HG02938 (cell line): ENCODE data around the gene KIF12.

Source experiments
- ATAC-seq: cut with Tn5 transposase; IDR thresholded peaks from one replicate; pipeline ENCODE4 v1.9.1; 2021; ENCODE audit warnings: mild to moderate bottlenecking, moderate library complexity; ENCODE audit not compliant: unreplicated experiment

The KIF12 gene

GRCh38 chr9:114070188-114071103, 28.6 kb downstream of the KIF12 start:
- no peak for ATAC-seq

GRCh38 chr9:114069476-114070187, 29.5 kb downstream of the KIF12 start:
- no peak for ATAC-seq

GRCh38 chr9:114065304-114065703, 33.8 kb downstream of the KIF12 start:
- ATAC-seq: no peak

GRCh38 chr9:114061830-114062474, 37.1 kb downstream of the KIF12 start:
- ATAC-seq: no peak

- no peak for ATAC-seq
Observed at GRCh38 chr9:114061292-114061691, 37.8 kb downstream of the KIF12 start.

GRCh38 chr9:114060711-114061110, 38.4 kb downstream of the KIF12 start:
- no peak for ATAC-seq

GRCh38 chr9:114060070-114060469, 39.0 kb downstream of the KIF12 start:
- no peak for ATAC-seq

- ATAC-seq: no peak
Observed at GRCh38 chr9:114059047-114059803, 39.9 kb downstream of the KIF12 start.

GRCh38 chr9:114058688-114059046, 40.4 kb downstream of the KIF12 start:
- no peak for ATAC-seq

- no peak for ATAC-seq
Observed at GRCh38 chr9:114057161-114057885, 41.8 kb downstream of the KIF12 start.

GRCh38 chr9:114056527-114056926, 42.6 kb downstream of the KIF12 start:
- ATAC-seq: no peak

- no peak for ATAC-seq
Observed at GRCh38 chr9:114055894-114056293, 43.2 kb downstream of the KIF12 start.

GRCh38 chr9:114055061-114055460, 44.0 kb downstream of the KIF12 start:
- no peak for ATAC-seq

- no peak for ATAC-seq
Observed at GRCh38 chr9:114054191-114054690, 44.9 kb downstream of the KIF12 start.

GRCh38 chr9:114053246-114054005, 45.7 kb downstream of the KIF12 start:
- no peak for ATAC-seq

GRCh38 chr9:114051706-114052105, 47.4 kb downstream of the KIF12 start:
- ATAC-seq: no peak

GRCh38 chr9:114051281-114051680, 47.8 kb downstream of the KIF12 start:
- ATAC-seq: no peak

- no peak for ATAC-seq
Observed at GRCh38 chr9:114050646-114051045, 48.4 kb downstream of the KIF12 start.

GRCh38 chr9:114050226-114050568, 48.9 kb downstream of the KIF12 start:
- no peak for ATAC-seq
